GM21515 (cell line): Measurements from ENCODE around the gene NPFFR1.
"Not testable (repeated sequence)": the region's sequence is repeated elsewhere in the genome, so short reads cannot be mapped to it uniquely, and the experiment has no call there.

Experiments
- ATAC-seq: cut with Tn5 transposase; IDR thresholded peaks from one replicate; pipeline ENCODE4 v1.9.1; 2021; ENCODE audit not compliant: unreplicated experiment

NPFFR1 gene

DNA sequence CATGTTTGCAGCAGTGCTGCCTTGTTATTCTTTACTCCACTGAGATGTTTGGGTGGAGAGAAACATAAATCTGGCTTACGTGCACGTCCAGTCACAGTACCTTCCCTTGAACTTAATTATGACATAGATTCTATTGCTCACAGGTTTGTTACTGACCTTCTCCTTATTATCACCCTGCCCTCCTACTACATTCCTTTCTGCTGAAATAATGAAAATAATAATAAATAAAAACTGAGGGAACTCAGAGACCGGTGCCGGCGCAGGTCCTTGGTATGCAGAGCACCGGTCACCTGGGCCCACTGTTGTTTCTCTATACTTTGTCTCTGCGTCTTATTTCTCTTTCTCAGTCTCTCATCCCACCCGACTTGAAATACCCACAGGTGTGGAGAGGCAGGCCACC is 26.0 kb downstream of the NPFFR1 start:
- not testable (repeated sequence) for ATAC-seq

DNA sequence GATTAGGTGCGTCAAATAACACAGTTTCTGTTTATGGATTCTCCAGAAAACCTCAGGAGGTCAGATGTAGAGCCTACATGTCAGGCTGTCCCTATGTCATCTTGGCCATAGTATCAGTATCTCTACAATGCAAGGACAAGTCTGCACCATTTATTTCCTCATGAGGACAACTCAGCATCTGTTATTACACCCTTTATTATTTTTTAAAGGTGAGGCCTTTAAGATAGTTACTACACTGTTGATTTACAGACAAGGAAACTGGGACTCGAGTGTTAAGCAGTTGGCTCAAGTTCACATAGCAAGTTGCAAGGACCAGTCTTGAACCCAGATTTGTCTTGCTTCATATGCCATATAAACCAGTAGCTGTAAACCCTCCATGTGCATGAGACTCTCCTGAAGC is 27.3 kb downstream of the NPFFR1 start:
- no peak for ATAC-seq

DNA sequence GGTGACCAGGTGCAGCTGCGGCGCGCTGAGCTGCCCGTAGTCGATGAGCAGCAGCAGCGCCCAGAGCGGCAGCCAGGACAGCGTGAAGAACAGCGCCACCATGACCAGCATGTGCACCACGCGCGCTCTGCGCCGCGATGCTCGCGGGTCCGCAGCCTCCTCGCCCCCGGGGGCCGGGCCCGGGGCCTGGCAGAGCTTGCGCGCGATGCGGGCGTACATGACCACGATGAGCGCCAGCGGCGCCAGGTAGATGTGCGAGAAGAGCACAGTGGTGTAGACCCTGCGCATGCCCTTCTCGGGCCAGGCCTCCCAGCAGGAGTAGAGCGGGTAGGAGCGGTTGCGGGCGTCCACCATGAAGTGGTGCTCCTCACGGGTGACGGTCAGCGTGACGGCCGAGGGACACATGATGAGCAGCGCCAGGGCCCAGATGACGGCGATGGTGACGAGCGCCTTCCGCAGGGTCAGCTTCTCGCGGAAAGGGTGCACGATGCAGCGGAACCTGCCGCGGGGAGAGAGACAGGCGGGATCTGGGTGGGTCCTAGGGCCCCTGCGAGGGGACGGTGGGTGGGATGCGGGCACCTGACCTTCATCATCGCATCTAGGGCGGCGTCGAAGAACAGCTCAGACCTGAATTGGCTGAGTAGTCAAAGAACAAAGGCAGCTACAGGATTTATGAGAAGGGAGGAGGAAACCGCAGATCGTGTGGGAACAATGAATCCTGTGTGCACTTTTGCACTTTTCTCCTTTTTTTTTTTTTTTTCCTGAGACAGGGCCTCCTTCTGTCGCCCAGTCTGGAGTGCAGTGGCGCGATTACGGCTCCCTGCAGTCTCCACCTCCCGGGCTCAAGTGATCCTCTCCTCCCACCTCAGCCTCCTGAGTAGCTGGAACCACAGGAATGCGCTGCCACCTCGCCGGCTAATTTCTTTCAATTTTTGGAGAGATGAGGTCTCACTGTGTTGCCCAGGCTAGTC is 28.2 kb downstream of the NPFFR1 start:
- no peak for ATAC-seq

DNA sequence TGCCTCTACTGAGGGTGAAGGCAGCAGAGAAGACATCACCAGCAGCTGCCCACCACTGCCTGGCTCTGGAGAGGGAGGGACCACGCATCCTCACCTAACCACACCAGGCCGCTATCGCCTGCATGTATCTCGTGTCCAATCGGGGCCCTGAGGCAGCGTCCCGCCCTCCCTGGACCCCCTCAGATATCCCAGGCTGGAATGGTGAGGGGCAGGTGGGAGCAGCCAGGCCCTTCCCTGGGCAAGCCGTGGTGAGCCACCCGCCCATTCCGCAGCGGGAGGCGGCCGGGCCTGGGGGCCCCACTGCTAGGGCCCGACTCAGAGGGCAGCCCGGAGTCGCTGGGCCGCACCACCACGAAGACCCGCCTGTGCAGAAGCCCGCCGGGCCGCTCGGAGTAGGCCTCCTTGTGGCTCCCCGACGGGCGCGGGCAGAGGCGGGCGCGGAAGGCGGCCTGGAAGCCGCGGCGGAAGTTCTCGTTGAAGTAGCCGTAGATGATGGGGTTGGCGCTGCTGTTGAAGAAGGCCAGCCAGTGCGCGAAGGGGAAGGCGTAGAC is 29.0 kb downstream of the NPFFR1 start:
- no peak for ATAC-seq

DNA sequence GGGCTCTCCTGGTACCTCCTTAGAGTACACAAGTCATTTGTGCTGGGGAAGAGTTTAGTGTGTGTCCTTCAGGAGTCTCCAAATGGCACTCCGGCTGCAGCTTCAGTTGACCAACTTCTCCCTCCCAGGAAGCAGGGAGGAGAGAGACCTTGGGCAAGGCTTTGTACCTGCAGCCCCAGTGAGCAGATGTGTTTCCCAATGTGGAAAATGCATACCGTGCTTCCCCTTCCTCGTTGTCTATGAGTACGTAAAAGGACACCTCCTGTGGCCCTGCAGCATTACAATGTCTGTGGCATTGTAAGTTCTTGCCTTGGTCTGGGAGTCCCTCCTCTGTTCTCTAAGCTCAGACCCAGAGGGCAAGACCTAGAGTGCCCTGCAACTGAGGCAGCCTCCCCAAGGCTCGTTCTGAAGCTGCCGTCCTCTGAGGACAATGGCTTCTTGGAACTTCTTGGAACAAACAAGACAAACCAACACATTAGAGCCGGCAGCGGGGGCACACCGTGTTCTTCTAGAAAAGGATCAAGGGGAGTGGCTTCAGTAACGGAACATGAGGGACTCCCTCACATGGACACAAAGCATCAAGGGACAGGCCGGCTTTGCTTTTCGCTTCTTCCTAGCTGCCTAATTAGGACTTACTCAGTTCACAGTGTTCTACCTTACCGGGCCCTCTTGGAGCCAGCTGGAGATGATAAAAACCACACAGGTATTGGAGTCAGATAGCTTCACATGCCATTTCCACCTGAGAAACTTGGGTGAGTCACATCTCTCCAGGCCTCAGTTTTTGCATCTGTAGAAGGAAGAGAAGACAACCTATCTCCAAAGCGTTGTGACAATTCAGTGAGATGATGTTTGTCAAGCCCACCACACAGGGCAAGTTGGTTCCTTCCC is 29.7 kb downstream of the NPFFR1 start:
- no peak for ATAC-seq

DNA sequence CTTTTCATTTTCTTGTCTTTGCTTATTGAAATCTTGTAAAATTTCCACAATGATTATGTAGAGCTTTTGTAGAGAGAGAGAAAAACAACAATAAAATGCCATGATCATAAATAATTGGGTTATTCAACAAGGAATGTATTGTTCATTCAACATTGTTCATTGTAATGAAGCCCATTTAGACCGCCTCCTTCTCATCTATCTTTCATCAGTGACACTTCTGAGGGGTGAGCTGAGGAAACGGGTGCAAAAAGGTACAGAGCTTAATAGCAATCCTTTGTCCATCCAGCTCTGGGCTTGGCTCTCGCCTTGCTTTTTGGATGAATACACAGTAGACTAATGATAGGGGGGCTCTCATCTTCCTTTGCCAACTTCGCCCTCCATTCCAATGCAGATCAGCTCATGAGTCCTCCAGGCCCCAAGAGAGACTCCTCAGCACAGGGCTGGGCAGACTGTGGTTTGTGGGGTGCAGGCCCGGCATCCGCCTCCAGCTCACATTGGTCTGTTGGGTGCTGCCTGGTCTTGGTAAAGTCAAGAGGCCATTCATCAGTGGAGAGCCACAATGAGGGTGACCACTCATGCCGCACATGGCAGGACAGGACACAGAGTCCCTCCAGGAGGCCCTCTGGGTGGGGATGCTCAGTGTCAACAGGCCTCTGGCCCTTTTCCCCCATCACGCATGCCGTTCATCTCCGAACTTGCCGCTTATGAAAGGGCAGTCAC is 32.7 kb downstream of the NPFFR1 start:
- ATAC-seq = no peak

DNA sequence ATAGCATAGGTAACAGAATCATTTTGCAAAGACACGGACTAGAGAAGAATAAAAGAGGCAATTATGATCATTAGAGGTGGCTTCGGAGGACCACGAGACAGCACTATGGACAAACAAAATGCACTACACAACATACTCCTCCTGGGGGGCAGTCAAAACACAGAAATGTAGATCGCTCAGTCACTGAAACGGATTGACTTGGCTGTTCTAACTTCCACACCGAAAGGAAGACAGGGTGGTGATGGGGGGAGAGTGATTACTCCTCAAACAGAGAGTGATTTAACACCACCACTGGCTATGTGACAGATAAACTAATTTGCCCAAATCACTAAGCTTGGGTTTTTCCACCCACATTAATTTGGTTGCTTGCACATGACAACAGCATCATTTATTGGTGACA is 36.4 kb downstream of the NPFFR1 start:
- no peak for ATAC-seq

DNA sequence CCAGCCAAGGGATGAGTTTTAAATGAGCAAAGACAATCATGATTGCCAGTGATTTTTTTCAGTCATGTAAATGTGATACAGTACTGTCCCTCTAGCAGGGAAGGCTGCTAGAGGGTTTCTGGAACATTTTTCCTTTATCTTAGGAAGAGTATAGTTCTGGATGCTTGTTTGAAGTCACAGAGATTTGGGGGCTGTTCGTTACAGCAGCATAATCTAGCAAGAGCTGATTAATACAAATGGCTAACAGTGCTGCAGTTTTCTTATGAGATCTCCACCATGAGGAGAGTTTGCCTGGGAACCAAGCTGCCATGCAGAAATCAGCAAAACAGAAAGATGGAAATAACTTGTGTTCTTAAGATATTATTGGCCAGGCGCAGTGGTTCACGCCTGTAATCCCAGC is 42.7 kb downstream of the NPFFR1 start:
- ATAC-seq = no peak

DNA sequence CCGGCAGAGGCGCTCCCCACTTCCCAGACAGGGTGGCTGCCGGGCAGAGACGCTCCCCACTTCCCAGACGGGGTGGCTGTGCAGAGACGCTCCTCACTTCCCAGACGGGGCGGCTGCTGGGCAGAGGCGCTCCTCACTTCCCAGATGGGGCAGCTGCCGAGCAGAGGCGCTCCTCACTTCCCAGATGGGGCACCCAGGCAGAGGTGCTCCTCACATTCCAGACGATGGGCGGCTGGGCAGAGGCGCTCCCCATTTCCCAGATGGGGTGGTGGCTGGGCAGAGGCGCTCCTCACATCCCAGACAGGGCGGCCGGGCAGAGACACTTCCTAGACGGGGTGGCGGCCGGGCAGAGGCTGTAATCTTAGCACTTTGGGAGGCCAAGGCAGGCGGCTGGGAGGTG is 43.8 kb downstream of the NPFFR1 start:
- ATAC-seq = not testable (repeated sequence)

DNA sequence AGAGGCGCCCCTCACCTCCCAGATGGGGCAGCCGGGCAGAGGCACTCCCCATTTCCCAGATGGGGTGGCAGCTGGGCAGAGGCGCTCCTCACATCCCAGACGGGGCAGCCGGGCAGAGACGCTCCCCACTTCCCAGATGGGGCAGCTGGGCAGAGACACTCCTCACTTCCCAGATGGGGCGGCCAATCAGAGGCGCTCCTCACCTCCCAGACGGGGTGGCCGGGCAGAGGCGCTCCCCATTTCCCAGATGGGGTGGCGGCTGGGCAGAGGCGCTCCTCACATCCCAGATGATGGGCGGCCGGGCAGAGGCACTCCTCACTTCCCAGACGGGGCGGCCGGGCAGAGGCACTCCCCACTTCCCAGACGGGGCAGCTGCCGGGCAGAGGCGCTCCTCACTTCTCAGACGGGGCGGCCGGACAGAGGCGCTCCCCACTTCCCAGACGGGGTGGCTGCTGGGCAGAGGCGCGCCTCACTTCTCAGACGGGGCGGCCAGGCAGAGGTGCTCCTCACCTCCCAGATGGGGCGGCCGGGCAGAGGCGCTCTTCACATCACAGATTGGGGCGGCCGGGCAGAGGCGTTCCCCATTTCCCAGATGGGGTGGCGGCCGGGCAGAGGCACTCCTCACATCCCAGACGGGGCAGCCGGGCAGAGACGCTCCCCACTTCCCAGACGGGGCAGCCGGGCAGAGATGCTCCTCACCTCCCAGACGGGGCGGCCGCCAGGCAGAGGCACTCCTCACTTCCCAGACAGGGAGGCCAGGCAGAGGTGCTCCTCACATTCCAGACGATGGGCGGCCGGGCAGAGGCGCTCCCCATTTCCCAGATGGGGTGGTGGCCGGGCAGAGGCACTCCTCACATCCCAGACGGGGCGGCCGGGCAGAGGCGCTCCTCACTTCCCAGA is 44.5 kb downstream of the NPFFR1 start:
- ATAC-seq = not testable (repeated sequence)

DNA sequence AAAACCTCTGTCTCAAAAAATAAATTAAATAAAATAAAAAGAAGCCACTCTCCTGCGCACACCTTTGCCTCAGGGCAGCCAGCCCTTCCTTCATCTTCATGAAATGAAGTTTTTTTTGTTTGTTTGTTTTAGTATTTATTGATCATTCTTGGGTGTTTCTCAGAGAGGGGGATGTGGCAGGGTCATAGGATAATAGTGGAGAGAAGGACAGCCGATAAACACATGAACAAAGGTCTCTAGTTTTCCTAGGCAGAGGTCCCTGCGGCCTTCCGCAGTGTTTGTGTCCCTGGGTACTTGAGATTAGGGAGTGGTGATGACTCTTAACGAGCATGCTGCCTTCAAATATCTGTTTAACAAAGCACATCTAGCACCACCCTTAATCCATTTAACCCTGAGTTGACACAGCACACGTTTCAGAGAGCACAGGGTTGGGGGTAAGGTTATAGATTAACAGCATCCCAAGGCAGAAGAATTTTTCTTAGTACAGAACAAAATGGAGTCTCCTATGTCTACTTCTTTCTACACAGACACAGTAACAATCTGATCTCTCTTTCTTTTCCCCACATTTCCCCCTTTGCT is 45.8 kb downstream of the NPFFR1 start:
- ATAC-seq = not testable (repeated sequence)

DNA sequence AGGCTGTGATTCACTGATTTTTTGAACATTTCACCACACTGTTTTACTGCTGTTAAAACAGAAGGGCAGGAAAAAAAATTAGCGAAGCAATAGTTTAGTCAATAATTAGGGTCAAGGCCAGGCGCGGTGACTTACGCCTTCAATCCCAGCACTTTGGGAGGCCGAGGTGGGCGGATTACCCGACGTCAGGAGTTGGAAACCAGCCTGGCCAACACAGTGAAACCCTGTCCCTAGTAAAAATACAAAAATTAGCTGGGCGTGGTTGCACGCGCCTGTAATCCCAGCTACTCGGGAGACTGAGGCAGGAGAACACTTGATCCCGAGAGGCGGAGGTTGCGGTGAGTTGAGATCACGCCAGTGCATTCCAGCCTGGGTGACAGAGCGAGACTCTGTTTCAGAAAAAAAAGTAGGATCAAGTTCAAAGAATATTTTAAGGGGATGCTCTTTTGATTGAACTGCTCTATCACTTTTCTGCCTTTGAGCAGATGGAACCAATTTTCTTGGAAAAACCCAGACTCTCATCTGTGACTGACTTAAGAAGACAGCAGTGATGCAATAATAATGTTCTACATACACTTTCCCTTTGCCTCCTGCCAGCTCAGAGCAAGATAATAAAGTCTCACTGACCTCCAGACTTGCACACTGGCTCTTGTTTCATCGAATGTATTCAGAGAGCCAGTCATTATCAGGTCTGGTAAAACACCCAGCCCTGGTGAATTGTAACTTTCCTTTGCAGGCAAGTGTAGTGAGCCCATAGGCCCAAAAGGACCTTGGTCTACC is 48.9 kb downstream of the NPFFR1 start:
- no peak for ATAC-seq

DNA sequence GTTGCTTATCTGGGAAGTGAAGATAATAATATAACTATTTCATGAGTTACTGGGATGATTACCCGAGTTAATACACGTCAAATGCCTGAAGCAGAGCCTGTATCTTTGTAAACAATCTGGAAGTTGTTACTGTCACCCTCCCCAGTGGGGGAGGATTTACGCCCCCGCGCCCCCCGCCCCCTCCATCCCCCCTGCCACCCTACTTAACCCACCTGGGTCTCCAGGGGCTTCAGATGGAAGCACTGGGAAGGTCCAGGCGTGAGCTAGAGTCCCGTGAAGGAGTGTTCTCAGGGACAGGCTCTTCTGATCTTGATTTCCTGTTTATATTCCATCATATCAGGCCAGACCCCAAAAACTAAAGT is 49.9 kb downstream of the NPFFR1 start:
- ATAC-seq = no peak

DNA sequence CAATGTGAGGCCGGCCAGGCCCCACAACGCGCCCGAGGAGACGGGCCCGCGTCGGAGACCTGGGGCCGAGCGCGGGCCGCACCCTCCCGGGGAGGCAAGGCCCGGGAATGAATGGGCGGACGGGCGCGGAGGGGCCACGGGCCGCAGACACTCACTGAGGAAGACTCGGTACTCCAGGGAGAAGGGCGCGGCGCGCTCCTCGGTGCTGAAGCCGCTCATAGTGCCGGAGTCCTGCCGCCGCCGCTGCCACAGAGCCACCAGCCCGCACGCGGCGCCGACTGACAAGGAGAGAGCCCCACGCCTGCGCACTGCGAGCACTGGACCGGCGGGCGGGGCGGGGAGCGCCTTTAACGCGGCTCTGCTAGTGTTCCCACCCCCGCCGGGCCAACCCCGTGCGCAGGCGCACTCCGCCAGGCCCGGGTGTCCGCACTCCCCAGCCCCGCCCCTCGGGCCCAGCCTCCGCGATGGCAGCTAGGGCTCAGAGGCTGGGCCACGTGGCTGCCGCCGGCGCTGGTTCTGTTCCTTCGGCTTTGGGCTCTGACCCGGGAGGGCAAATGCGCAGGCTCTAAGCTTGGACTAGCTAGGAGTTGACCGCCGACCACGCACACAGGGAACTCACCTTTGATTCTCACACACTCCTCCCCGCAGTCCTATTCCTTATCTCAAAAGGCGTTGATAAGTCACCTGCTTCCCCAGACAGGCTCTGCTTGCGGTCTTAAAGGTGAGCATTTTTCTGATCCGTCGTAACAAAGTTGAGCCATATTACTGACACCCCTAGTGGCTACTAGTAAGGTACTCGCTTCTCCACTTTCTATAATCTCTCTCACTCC is 50.5 kb downstream of the NPFFR1 start, which contains the start of gene PPA1:
Gene PPA1 (minus strand): TSS at position 321 of the 830 bp plus-strand sequence. CDS start 102 bp downstream, at position 219.
- ATAC-seq = peak; percentile 83

DNA sequence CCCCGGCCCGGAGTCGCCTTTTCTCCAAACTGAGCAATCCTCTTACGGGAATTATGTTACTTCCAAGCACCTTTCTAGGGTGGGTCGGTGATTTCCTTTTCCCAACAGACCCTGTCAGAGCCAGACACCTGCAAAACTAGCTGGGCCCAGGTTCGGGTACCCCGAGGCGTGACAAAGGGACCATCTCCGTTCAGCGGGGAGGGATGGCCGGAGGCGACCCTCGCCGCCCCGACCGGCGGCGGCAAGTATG is 51.0 kb downstream of the NPFFR1 start:
- ATAC-seq = no peak

DNA sequence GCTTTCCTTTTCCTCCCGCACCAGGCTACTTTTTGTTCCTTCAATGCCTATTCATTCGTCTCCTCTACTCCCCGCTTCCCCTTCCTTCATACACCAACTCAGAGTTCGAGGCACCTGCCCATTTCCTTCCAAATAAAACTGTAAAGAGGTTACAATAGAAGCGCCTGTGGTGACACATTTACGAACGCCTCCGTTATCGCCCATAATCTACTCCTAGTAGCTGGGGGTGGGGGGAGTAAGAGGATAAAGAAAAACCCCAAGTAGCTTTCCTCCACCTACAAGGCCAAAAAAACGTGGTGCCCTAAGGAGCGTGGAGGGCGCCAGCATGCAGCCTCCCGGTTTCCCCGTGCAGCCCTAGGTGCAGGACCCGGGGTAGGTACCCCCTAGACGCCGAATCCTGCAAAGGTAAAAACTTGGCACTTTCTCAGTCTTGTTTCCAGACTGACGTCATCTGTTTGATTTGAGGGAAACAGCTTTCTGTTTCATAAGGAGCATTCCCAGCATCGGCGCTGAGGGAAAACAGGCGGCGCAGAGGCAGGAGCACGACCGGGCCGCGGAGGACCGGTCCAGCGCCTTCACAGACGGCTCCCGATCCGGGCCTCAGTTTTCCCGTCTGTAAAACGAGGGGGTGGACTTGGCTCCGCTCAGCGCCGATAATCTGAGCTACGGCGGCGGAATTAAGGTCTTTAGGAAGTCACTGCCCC is 51.5 kb downstream of the NPFFR1 start:
- no peak for ATAC-seq

DNA sequence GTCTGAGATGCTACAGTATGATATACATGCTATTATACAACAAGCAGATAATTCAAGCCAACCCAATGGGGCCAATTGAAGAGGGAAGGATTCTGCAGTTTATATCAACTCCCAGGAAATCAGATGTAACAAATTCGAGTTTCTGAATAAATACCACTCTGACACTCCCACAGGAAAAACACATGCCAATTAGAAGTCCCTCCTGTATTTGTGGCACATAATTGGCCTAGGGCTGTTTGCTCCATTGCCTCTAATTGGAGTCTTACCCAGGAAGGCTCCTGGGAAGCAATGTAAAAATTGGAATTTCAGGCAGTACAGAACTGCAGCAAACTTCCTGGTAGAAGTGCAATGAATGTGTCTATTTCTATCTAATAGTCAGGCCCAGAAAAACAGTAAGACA is 55.3 kb downstream of the NPFFR1 start:
- no peak for ATAC-seq
